HG03342 (cell line): ENCODE results near the gene SERINC1.

Experiments used
- ATAC-seq: cut with Tn5 transposase; IDR thresholded peaks from one replicate; pipeline ENCODE4 v1.9.1; 2021; ENCODE audit warnings: mild to moderate bottlenecking, moderate library complexity; ENCODE audit not compliant: unreplicated experiment

SERINC1 gene

GRCh38 chr6:122438975-122439374, 32.6 kb downstream of the SERINC1 start:
- ATAC-seq, result no peak

- ATAC-seq, result peak; percentile 46
These were observed 38.8 kb downstream of the SERINC1 start for GRCh38 chr6:122432816-122433215.

- no peak for ATAC-seq
These were observed 39.8 kb downstream of the SERINC1 start for GRCh38 chr6:122431780-122432179.

- ATAC-seq, result no peak
These were observed 42.3 kb downstream of the SERINC1 start for GRCh38 chr6:122429323-122429722.

- ATAC-seq, result no peak
These were observed 42.8 kb downstream of the SERINC1 start for GRCh38 chr6:122428781-122429180.

- no peak for ATAC-seq
These were observed 45.0 kb downstream of the SERINC1 start for GRCh38 chr6:122426597-122426996.

- no peak for ATAC-seq
These were observed 47.9 kb downstream of the SERINC1 start for GRCh38 chr6:122423734-122424133.

GRCh38 chr6:122422614-122423267, 48.9 kb downstream of the SERINC1 start:
- peak; percentile 71 for ATAC-seq

GRCh38 chr6:122422003-122422402, 49.6 kb downstream of the SERINC1 start:
- no peak for ATAC-seq

GRCh38 chr6:122416825-122417224, 54.8 kb downstream of the SERINC1 start:
- ATAC-seq, result no peak

GRCh38 chr6:122412001-122412400, 59.6 kb downstream of the SERINC1 start:
- ATAC-seq, result no peak

GRCh38 chr6:122408702-122409458, 62.7 kb downstream of the SERINC1 start:
- ATAC-seq, result no peak

- ATAC-seq, result no peak
These were observed 63.4 kb downstream of the SERINC1 start for GRCh38 chr6:122408240-122408639.

GRCh38 chr6:122407712-122408111, 63.9 kb downstream of the SERINC1 start:
- ATAC-seq, result no peak

- no peak for ATAC-seq
These were observed 65.4 kb downstream of the SERINC1 start for GRCh38 chr6:122406187-122406586.

- ATAC-seq, result no peak
These were observed 66.2 kb downstream of the SERINC1 start for GRCh38 chr6:122405417-122405816.

GRCh38 chr6:122404444-122404843, 67.2 kb downstream of the SERINC1 start:
- no peak for ATAC-seq

GRCh38 chr6:122401104-122401503, 70.5 kb downstream of the SERINC1 start:
- ATAC-seq, result no peak

- no peak for ATAC-seq
These were observed 71.0 kb downstream of the SERINC1 start for GRCh38 chr6:122400462-122401089.

GRCh38 chr6:122400121-122400450, 71.5 kb downstream of the SERINC1 start:
- ATAC-seq, result peak; percentile 9

- ATAC-seq, result peak; percentile 98
These were observed 72.1 kb downstream of the SERINC1 start, which contains the start of gene HSF2 for GRCh38 chr6:122399348-122400120. TSS of gene HSF2 (plus strand) at chr6:122399652. CDS start at chr6:122399738, 86 bp downstream.
